ENCODE results near the gene TLR3.

Gene TLR3

DNA sequence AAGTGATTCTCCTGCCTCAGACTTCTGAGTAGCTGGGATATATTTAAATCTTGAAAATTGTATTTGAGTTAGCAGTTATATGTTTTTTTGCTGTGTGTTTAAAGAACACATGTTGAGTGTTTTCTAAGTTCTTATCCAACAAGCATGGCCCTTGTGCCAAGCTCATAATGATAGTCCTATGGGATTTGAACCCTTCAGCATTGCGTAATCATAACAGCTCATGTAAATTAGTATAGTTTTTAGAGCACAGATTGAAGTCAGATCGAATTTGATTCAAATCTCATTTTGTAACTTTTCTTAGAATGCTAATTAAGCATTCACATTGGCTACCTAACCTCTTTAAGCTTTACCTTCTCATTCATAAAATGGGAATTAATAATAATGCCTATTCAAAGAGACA lies 47.7 kb downstream of the TLR3 start:
- no peaks in the 10 kb centered on the region for H3K27me3 ChIP-seq (ENCODE audit: insufficient read depth, low read length)
- H3K9ac ChIP-seq (ENCODE audit: low read depth, low read length), result no peak overlapping the region
- H3K36me3 ChIP-seq (ENCODE audit: insufficient read depth, low read depth, low read length), result no peaks in the 10 kb centered on the region
- no peak overlapping the region for H3K27ac ChIP-seq (ENCODE audit: low read length)
- H3K4me3 ChIP-seq (ENCODE audit: low read length), result no peak overlapping the region
- H3K9me3 ChIP-seq (ENCODE audit: insufficient read depth, low read depth, low read length), result no peaks in the 10 kb centered on the region
- no peaks in the 10 kb centered on the region; the same call in 1 of the 2 replicates for H3K4me1 ChIP-seq (ENCODE audit: insufficient read depth, low read length)

DNA sequence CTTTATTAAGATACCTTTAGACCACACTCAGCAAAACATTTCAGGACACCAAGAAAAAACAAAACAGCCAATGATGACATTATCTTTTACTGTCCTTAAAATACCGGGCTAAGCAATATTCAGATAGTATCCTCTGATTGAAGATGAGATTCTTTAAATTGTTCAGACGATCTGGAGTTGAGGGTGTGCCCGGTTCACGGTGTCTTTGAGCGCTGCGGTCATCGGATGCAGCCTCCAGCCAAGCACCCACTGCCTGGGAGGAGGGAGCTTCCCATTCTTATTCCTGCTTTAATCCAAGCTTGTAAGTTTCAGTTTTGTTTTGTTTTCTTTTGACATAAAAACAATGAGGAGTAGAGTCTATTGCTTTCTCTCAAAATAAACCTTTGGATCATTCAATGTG lies 49.6 kb downstream of the TLR3 start:
- Histone ChIP-seq H3K4me3 (ENCODE audit: low read length) (no peak overlapping the region), H3K4me1 (ENCODE audit: insufficient read depth, low read length) (no peaks in the 10 kb centered on the region; the same call in 1 of the 2 replicates), H3K36me3 (ENCODE audit: insufficient read depth, low read depth, low read length) (no peaks in the 10 kb centered on the region), H3K27me3 (ENCODE audit: insufficient read depth, low read length) (no peaks in the 10 kb centered on the region), H3K27ac (ENCODE audit: low read length) (no peak overlapping the region), H3K9me3 (ENCODE audit: insufficient read depth, low read depth, low read length) (no peaks in the 10 kb centered on the region), H3K9ac (ENCODE audit: low read depth, low read length) (no peak overlapping the region)

DNA sequence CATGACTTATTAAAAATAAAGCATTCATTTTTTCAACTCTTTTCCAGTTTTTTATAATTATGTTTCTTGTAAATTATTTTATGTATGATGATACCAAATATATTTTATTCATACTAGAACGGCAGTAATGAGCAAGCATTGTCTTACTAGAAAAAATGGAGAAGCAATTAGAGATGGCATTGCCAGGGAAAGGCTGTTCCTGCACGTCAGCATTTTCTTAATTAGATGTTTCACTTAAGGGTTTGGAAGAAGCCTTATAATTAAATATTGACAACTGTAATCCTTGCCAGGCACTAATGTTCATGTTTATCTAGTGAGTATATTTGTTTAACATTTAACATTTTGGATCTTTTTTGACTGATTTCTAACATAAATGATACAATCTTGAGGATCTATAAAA lies 52.1 kb downstream of the TLR3 start:
- Histone ChIP-seq H3K4me1 (ENCODE audit: insufficient read depth, low read length) (no peaks in the 10 kb centered on the region; the same call in 1 of the 2 replicates), H3K27ac (ENCODE audit: low read length) (no peak overlapping the region), H3K9ac (ENCODE audit: low read depth, low read length) (no peak overlapping the region), H3K9me3 (ENCODE audit: insufficient read depth, low read depth, low read length) (no peaks in the 10 kb centered on the region), H3K4me3 (ENCODE audit: low read length) (no peak overlapping the region), H3K36me3 (ENCODE audit: insufficient read depth, low read depth, low read length) (no peaks in the 10 kb centered on the region), H3K27me3 (ENCODE audit: insufficient read depth, low read length) (no peaks in the 10 kb centered on the region)

DNA sequence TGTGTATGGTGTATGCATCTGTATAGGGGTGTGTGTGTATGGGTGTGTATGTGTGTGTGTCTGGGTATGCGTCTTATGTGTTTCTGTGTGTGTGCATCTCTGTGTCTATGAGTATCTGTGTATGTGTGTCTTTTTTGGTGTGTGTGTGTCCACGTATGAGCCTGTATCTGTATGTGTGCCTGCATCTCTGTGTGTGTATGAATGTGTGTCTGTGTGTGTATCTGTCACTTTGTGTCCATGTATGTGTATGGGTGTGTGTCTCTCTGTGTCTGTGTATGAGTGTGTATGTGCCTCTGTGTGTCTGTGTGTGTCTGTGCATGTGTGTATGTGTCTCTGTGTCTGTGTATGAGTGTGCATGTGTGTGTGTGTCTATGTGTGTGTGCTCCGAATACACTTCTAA lies 59.9 kb downstream of the TLR3 start:
- no peaks in the 10 kb centered on the region for H3K36me3 ChIP-seq (ENCODE audit: insufficient read depth, low read depth, low read length)
- no peak overlapping the region for H3K4me3 ChIP-seq (ENCODE audit: low read length)
- no peak overlapping the region for H3K27ac ChIP-seq (ENCODE audit: low read length)
- H3K9ac ChIP-seq (ENCODE audit: low read depth, low read length), result no peak overlapping the region
- H3K9me3 ChIP-seq (ENCODE audit: insufficient read depth, low read depth, low read length), result no peaks in the 10 kb centered on the region
- no peaks in the 10 kb centered on the region for H3K27me3 ChIP-seq (ENCODE audit: insufficient read depth, low read length)
- H3K4me1 ChIP-seq (ENCODE audit: insufficient read depth, low read length), result peaks cover 19% of the 10 kb centered on the region

DNA sequence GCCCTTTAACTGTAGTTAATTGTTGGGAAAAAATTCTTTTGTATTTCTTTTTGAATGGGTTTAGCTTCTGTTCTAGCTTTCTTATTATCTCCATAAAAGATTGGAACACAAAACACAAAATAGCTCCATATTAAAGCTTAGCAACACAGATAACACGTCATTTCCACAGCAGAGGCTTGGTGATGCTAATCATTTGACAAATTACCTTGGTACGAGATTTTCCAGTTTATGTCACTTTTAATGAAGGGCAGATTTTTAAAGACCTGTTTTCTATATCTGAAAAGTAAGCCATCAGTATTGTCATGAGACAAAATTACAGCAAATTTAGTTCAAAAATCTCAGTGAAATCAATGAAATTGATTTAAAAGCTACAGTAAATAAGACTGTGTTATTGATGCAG lies 63.0 kb downstream of the TLR3 start:
- Histone ChIP-seq H3K9ac (ENCODE audit: low read depth, low read length) (no peak overlapping the region), H3K9me3 (ENCODE audit: insufficient read depth, low read depth, low read length) (no peaks in the 10 kb centered on the region), H3K36me3 (ENCODE audit: insufficient read depth, low read depth, low read length) (no peaks in the 10 kb centered on the region), H3K4me3 (ENCODE audit: low read length) (no peak overlapping the region), H3K27ac (ENCODE audit: low read length) (no peak overlapping the region), H3K4me1 (ENCODE audit: insufficient read depth, low read length) (peaks cover 19% of the 10 kb centered on the region), H3K27me3 (ENCODE audit: insufficient read depth, low read length) (no peaks in the 10 kb centered on the region)

DNA sequence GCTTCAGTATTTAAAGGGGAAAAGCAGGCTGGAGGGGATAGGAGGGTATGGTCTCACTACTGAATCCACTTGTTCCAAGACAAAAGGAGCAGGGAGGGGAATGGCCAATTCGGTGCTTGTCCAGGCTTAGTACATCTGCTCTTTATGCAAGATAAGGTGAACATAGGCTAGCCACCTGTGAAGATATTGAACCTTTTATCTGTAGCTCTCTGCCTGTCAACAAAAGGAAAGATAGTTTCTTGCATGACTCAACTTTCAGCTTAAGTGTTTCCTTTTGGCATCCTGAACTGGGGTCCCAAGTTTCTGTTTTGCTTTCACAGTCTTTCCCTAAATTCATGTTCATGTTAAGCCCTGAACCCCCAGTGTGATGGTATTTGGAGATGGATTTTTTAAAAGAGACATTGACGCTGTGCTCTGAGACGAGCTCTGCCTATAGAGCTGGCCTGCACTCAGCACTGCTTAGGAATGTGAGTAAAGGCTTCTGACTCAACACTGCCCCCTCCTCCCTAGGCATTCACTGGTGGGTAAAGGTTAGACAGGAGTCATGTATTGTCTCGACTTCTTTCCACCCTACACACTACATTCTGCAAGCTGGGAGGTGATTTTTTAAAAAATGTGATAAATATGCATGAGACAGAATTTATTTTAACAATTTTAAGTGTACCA lies 63.8 kb downstream of the TLR3 start:
- Histone ChIP-seq H3K36me3 (ENCODE audit: insufficient read depth, low read depth, low read length) (no peaks in the 10 kb centered on the region), H3K27me3 (ENCODE audit: insufficient read depth, low read length) (no peaks in the 10 kb centered on the region), H3K4me1 (ENCODE audit: insufficient read depth, low read length) (peaks cover 19% of the 10 kb centered on the region), H3K9ac (ENCODE audit: low read depth, low read length) (peak overlapping the region; percentile 10; the same call in 1 of the 2 replicates), H3K4me3 (ENCODE audit: low read length) (no peak overlapping the region), H3K9me3 (ENCODE audit: insufficient read depth, low read depth, low read length) (no peaks in the 10 kb centered on the region), H3K27ac (ENCODE audit: low read length) (no peak overlapping the region)

DNA sequence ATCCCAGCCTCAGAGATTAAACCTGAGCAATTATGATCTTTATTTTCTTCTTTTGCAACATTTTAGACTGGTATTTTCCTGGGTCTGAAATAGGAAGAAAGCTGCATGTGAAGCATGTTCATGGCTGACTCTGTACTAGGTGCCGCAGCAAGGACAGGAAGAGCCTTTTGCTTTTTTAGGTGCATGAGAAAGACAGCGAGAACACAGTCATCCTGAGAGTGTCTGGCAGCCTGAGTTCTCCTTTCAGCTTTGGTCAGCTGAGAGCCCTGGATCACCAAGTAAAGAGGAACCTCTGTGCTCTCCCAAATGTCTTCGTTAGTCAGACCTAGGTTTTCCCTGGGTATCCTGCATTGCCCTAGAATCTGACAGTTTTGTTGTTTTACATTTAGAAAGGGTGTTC lies 65.3 kb downstream of the TLR3 start:
- no peak overlapping the region for H3K27ac ChIP-seq (ENCODE audit: low read length)
- no peaks in the 10 kb centered on the region for H3K9me3 ChIP-seq (ENCODE audit: insufficient read depth, low read depth, low read length)
- peaks cover 19% of the 10 kb centered on the region for H3K4me1 ChIP-seq (ENCODE audit: insufficient read depth, low read length)
- H3K27me3 ChIP-seq (ENCODE audit: insufficient read depth, low read length), result no peaks in the 10 kb centered on the region
- H3K36me3 ChIP-seq (ENCODE audit: insufficient read depth, low read depth, low read length), result no peaks in the 10 kb centered on the region
- H3K9ac ChIP-seq (ENCODE audit: low read depth, low read length), result no peak overlapping the region
- no peak overlapping the region for H3K4me3 ChIP-seq (ENCODE audit: low read length)

DNA sequence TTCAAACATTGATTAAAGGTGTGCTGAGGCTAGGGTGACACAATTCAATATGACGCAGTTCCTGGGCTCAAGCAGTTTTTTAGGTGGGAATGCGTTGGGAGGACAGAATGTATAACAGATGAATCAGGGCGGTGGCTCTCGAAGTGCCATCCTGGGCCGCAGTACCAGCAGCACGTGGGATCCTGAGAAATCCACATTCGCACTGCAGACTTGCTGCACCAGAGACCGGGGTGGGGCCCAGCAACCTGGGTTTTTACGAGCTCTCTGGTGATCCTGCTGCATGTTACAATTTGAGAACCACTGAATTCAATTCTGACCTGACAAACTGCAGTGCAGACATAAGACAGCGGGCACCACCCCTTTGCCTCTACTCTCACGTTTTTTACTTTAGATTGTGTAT lies 65.9 kb downstream of the TLR3 start:
- Histone ChIP-seq H3K9ac (ENCODE audit: low read depth, low read length) (no peak overlapping the region), H3K36me3 (ENCODE audit: insufficient read depth, low read depth, low read length) (no peaks in the 10 kb centered on the region), H3K27me3 (ENCODE audit: insufficient read depth, low read length) (no peaks in the 10 kb centered on the region), H3K4me3 (ENCODE audit: low read length) (no peak overlapping the region), H3K4me1 (ENCODE audit: insufficient read depth, low read length) (peaks cover 19% of the 10 kb centered on the region), H3K27ac (ENCODE audit: low read length) (no peak overlapping the region), H3K9me3 (ENCODE audit: insufficient read depth, low read depth, low read length) (no peaks in the 10 kb centered on the region)

DNA sequence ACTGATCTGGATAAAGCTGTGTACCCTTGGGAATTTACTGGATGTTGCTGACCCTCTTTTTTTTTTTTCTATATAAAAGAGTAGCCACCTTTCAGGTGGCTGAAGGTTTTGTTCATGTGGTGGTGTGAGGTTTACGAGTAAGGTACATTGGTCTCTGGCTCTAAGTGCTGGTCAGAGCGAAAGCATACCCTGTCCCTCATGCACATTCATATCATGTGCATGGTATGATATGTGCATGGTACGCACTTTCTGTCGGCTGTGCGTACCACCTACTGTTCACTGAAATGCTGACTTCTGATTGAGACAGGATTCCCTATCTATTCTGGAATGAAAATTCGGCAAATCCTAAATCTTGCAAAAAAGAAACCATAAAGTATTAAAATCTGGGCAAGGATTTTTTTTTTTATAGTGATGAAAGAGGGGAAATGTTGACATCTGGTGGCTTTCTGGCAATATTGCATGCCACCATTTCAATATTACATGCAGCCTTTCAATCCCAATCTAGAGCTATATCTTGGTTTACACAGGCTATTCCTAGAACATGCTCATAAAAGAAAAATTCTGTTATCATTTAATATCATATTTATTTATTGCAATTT lies 68.3 kb downstream of the TLR3 start:
- H3K4me3 ChIP-seq (ENCODE audit: low read length), result no peak overlapping the region
- H3K4me1 ChIP-seq (ENCODE audit: insufficient read depth, low read length), result peaks cover 8% of the 10 kb centered on the region; the same call in 1 of the 2 replicates
- H3K27me3 ChIP-seq (ENCODE audit: insufficient read depth, low read length), result peaks cover under 1% of the 10 kb centered on the region; the same call in 1 of the 2 replicates
- no peak overlapping the region for H3K27ac ChIP-seq (ENCODE audit: low read length)
- no peaks in the 10 kb centered on the region for H3K36me3 ChIP-seq (ENCODE audit: insufficient read depth, low read depth, low read length)
- no peak overlapping the region for H3K9ac ChIP-seq (ENCODE audit: low read depth, low read length)
- H3K9me3 ChIP-seq (ENCODE audit: insufficient read depth, low read depth, low read length), result no peaks in the 10 kb centered on the region
